Mononuclear cell (primary cell): ENCODE results near the gene WDR37. TPM values are rescaled to one million over a fixed set of nuclear protein-coding genes. Genes with fewer than 3 reads are reported as not detected.
"Not testable (repeated sequence)": the region's sequence is repeated elsewhere in the genome, so short reads cannot be mapped to it uniquely, and the experiment has no call there.

ENCODE experiments used
- H3K27me3 ChIP-seq: 2 replicates; pipeline ENCODE4 v1.6.0; 2011; ENCODE audit warnings: low read length, control low read depth; ENCODE audit not compliant: insufficient read depth
- H3K4me1 ChIP-seq: 2 replicates; pipeline ENCODE4 v1.5.1; 2011; ENCODE audit warnings: mild to moderate bottlenecking, low read length, control low read depth; ENCODE audit not compliant: insufficient read depth
- H3K4me3 ChIP-seq: 2 replicates; pipeline ENCODE4 v1.5.1; 2011; ENCODE audit warnings: mild to moderate bottlenecking, low read length, moderate library complexity
- H3K9me3 ChIP-seq: 2 replicates; pipeline ENCODE4 v1.5.1; 2011; ENCODE audit warnings: low read depth, mild to moderate bottlenecking, control low read depth, low read length
- total RNA-seq: library from RNA; depleted of rRNA; stranded (reverse); fragments of >200 nt; gene quantifications from one replicate; pipeline ENCODE4 v1.2.3, GENCODE V29; 2012

WDR37 gene
- total RNA-seq, result 26.6 TPM

DNA sequence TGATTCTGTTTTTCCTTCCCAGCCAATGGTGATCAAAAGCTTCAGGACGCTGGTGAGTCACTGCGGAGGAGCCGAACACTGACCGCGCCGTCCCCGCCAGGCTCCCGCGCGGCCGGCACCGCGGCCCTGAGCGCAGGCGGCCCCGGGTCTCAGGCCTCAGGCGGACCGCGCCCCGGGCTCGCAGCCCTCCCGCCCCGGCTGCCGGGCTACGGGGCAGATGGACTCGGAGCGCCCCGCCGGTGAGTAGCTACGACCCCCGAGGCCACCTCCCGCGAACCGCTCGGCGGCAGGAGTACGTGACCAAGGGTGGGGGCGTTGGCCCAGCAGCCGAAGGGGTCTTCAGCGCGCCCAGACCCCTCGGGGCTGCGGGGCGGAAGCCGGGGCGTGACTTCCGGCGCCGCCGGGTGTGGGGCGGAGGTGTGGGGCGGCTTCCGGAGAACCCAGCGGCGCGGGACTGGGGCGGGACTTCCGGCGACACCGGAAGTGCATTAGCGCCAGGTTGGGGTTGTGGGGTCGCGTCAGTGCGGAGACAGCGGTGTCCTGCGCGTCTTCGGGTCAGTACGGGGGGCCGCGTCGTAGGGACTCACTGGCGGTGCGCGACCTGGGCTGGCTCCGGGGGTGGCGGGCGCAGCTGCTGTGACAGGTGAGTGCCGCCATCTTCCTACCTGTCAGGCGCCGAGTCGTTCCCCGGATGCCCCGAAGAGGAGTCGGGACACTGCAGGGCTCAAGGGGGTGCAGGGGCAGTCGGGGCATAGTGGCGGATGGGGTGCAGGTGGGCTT is at the start of gene WDR37:
TSS of gene WDR37 (plus strand) at position 60 of the 780 bp plus-strand sequence. CDS start 15,771 bp downstream, outside the sequence.
- H3K4me1 ChIP-seq, result peaks cover 54% of the 10 kb centered on the region
- H3K9me3 ChIP-seq, result no peaks in the 10 kb centered on the region
- H3K27me3 ChIP-seq, result no peaks in the 10 kb centered on the region
- H3K4me3 ChIP-seq, result peak within 1 kb of the TSS; percentile 89

GRCh38 chr10:1006573-1006972 is 49.6 kb upstream of the WDR37 start:
- H3K27me3 ChIP-seq, result no peaks in the 10 kb centered on the region
- no peak overlapping the region for H3K4me3 ChIP-seq
- peaks cover 5% of the 10 kb centered on the region for H3K4me1 ChIP-seq
- peaks cover 10% of the 10 kb centered on the region for H3K9me3 ChIP-seq

DNA sequence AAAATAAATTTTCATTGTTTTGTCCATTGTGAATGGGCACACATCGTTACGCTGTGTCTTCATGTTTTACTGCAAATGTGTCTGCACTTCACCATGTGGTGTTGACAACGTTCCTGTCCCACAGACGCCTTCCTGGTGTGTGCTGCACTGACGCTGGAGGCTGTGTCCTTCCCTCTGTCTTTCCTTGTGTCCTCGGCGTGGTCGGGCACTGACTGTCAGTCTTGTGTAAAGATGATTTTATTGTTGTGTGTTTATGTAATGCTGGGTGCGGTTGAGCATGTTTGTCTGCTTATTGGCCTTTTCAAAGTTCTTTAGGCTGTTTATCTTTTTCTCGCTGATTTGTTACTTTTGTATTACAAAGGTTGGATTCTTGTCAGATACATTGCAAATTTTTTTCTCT is 48.6 kb upstream of the WDR37 start:
- Histone ChIP-seq H3K9me3 (peaks cover 5% of the 10 kb centered on the region), H3K4me3 (no peak overlapping the region)

GRCh38 chr10:1009071-1009494 is 47.1 kb upstream of the WDR37 start:
- no peaks in the 10 kb centered on the region for H3K27me3 ChIP-seq
- H3K4me3 ChIP-seq, result no peak overlapping the region
- H3K4me1 ChIP-seq, result peaks cover 5% of the 10 kb centered on the region
- H3K9me3 ChIP-seq, result no peaks in the 10 kb centered on the region

More for the DNA sequence above, 48.6 kb upstream of the WDR37 start:
- Histone ChIP-seq H3K4me1 (peaks cover 5% of the 10 kb centered on the region), H3K27me3 (no peaks in the 10 kb centered on the region)

- not testable (repeated sequence) for H3K4me3 ChIP-seq, H3K4me1 ChIP-seq, H3K27me3 ChIP-seq, H3K9me3 ChIP-seq
These were observed 46.2 kb upstream of the WDR37 start for GRCh38 chr10:1009947-1010346.

- no peak overlapping the region for H3K4me3 ChIP-seq
- H3K9me3 ChIP-seq, result no peaks in the 10 kb centered on the region
- H3K4me1 ChIP-seq, result peaks cover 5% of the 10 kb centered on the region
These were observed 45.5 kb upstream of the WDR37 start for GRCh38 chr10:1010703-1011102.

DNA sequence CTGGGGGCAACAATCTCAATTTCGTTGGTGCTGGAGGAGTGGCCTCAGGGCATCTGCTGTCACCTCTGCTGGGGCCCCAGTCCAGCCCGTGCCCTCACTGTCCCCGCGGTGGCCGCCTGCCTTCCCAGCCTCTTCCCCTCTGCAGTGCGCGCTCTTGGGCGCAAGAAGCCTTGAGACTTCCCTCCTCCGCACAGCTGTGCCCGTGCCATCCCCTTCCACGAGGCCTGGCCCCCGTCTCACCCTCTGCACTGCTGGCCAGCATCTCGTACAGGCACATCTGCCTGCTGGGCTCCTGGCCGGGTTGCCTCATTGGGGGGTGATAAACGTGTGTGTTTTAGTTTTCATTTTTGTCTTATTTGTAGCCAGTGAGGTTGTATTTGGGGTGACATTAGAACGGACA is 44.5 kb upstream of the WDR37 start:
- no peaks in the 10 kb centered on the region for H3K9me3 ChIP-seq
- peaks cover 5% of the 10 kb centered on the region for H3K4me1 ChIP-seq

More at GRCh38 chr10:1010703-1011102, 45.5 kb upstream of the WDR37 start:
- H3K27me3 ChIP-seq, result no peaks in the 10 kb centered on the region

GRCh38 chr10:1015688-1016087 is 40.5 kb upstream of the WDR37 start:
- H3K27me3 ChIP-seq, result no peaks in the 10 kb centered on the region
- no peak overlapping the region for H3K4me3 ChIP-seq
- no peaks in the 10 kb centered on the region for H3K9me3 ChIP-seq
- H3K4me1 ChIP-seq, result peaks cover 4% of the 10 kb centered on the region

More for the DNA sequence above, 44.5 kb upstream of the WDR37 start:
- Histone ChIP-seq H3K4me3 (no peak overlapping the region), H3K27me3 (no peaks in the 10 kb centered on the region)

DNA sequence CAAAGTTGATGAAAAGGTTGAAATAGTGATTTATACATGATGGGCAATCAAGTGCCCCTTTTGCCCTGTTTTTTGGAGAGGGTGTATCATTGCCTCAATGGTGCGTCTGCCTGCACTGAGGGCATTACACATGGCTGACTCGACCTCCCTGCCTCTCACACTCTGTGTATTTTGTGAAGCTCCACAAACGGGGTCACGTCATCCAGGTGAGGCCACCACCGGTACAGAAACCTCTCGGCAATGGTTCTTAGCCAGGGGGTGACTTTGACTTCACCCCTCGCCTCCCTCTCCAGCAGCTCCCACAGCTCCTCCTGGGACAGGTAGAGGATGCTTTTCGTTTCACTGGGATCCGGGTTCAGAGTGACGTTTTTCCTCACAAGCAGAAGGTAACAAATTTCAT is 36.8 kb upstream of the WDR37 start:
- Histone ChIP-seq H3K9me3 (no peaks in the 10 kb centered on the region), H3K4me1 (no peaks in the 10 kb centered on the region), H3K4me3 (no peak overlapping the region), H3K27me3 (no peaks in the 10 kb centered on the region)

- H3K27me3 ChIP-seq, result no peaks in the 10 kb centered on the region
- no peaks in the 10 kb centered on the region for H3K4me1 ChIP-seq
- no peak overlapping the region for H3K4me3 ChIP-seq
- H3K9me3 ChIP-seq, result no peaks in the 10 kb centered on the region
These were observed 35.7 kb upstream of the WDR37 start for GRCh38 chr10:1020460-1020859.

DNA sequence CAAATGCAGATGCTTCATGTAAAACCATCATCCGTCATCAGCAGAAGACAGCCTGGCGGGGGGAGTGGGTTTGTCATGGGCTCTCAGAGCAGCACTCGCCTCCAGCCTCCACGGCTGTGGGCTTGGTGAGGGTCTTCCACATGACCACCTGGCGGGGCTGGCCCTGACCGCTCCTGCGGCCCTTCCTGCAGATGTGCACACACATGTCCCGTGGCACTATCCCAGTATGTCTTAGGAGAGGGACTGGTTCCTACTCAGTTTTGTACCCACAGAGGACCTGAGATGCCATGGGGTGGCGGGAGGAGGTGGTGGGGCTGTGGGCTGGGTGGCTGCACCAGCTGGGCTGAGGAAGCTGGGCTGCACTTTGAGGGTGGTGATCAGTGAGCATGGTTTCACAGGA is 35.2 kb upstream of the WDR37 start:
- H3K27me3 ChIP-seq, result no peaks in the 10 kb centered on the region
- no peak overlapping the region for H3K4me3 ChIP-seq
- H3K9me3 ChIP-seq, result no peaks in the 10 kb centered on the region
- no peaks in the 10 kb centered on the region for H3K4me1 ChIP-seq

- Histone ChIP-seq H3K27me3 (no peaks in the 10 kb centered on the region), H3K9me3 (no peaks in the 10 kb centered on the region), H3K4me1 (no peaks in the 10 kb centered on the region), H3K4me3 (no peak overlapping the region)
These were observed 33.8 kb upstream of the WDR37 start for GRCh38 chr10:1022413-1022812.

DNA sequence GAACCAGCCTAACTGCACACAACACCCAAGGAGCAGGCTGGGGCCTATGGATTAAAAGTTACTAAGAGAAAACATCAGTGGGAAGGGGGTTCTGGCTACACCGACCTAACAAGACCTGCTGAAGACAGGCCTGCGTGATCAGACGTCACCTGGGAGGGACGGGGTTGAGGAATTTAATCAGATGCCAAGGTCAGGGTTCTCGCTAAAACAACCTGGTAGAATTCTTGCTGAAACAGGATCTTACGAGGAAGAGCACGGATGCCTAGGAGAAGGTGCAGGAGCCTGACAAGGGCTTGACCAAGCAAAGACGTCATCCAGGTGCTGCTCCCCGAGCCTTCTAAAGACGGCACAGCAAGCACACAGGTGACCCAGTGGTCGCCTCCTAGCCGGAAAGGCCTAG is 32.1 kb upstream of the WDR37 start:
- no peaks in the 10 kb centered on the region for H3K9me3 ChIP-seq
- no peak overlapping the region for H3K4me3 ChIP-seq
- no peaks in the 10 kb centered on the region for H3K4me1 ChIP-seq
- H3K27me3 ChIP-seq, result no peaks in the 10 kb centered on the region

DNA sequence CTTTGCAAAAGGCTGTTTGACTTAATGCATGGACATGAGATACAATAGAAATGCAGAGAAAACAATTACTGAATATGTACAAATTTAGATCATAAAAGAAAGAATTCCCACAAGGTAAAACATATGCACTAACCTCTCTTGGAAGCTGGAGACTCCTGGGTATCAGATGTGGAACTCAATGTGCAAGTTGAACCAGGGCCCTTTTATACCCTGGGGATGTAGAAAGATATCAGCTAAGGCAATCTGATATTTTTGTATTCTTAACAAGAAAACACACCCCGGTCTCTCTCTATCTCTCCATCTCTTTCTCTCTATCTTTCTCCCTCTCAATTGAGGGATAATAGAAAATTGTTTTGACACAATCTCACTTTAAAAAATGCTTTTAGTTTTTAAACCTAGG is 30.5 kb upstream of the WDR37 start, which contains the start of gene IDI2:
TSS of gene IDI2 (minus strand) at position 177 of the 400 bp plus-strand sequence. CDS start 1,136 bp downstream, outside the sequence.
- no peak within 1 kb of the TSS for H3K4me3 ChIP-seq

DNA sequence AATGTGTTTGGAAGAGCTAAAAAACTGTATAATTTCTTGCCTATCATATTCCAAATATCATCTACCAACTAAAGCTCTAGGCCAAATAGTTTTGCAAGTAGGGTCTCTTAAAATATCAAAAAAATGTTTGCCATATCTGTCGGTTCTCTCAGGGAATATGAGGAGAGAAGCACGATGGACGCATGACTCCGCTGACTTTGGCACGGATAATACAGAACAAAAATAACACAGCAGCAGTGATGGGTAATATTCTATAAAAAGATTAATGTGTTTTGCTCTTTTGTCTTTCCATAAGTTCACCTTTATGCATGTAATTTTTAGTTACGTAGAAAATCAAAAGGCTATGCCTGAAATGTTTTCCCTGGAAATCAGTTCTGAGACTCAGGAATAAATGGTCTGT is 29.6 kb upstream of the WDR37 start:
- Histone ChIP-seq H3K4me3 (no peak overlapping the region), H3K27me3 (no peaks in the 10 kb centered on the region), H3K4me1 (no peaks in the 10 kb centered on the region), H3K9me3 (no peaks in the 10 kb centered on the region)

More for the DNA sequence above, 30.5 kb upstream of the WDR37 start, which contains the start of gene IDI2:
- Histone ChIP-seq H3K27me3 (no peaks in the 10 kb centered on the region), H3K4me1 (no peaks in the 10 kb centered on the region), H3K9me3 (no peaks in the 10 kb centered on the region)

DNA sequence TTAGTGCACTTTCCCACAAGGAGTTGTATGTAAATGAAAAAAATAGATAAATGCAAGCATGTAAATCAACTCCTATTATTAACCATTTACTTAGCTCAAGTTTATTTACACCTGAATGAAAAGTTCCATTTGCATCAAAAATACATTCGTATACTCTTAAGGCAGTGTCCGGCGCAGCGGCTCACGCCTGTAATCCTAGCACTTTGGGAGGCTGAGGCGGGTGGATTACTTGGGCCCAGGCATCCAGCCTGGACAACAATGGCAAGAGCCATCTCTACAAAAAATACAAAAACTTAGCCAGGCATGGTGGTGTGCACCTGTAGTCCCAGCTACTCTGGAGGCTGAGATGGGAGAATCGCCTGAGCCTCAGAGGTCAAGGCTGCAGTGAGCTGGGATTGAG is 26.3 kb upstream of the WDR37 start:
- H3K9me3 ChIP-seq, result no peaks in the 10 kb centered on the region
- no peaks in the 10 kb centered on the region for H3K27me3 ChIP-seq
- no peak overlapping the region for H3K4me3 ChIP-seq
- no peaks in the 10 kb centered on the region for H3K4me1 ChIP-seq
